HG03442 (cell line): ENCODE data around the gene GRM7.

Experiments used
- ATAC-seq: cut with Tn5 transposase; IDR thresholded peaks from one replicate; pipeline ENCODE4 v1.9.1; 2021; ENCODE audit warnings: mild to moderate bottlenecking, moderate library complexity; ENCODE audit not compliant: unreplicated experiment

The GRM7 gene

GRCh38 chr3:7630925-7631324, 770.0 kb downstream of the GRM7 start:
- ATAC-seq: no peak

DNA sequence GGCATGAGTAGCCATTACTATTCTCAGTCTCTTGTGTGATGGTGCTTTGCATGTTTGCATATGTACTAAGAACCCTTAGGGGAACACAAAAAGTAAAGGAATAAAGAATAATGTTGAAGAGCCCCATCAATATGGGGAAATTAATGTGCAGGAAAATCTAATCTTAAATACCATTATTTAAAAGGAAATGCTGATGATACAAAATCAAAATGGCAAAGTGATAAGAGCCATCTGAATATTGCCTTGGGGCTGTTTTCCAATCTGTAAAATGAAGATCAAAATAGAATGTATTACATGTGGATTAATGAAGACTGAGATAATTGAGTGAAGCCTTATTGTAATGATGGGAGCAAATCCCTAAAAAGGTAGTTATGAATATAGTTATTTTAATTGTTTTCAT, 771.4 kb downstream of the GRM7 start:
- ATAC-seq: no peak

GRCh38 chr3:7637694-7638093, 776.8 kb downstream of the GRM7 start:
- ATAC-seq: no peak

- ATAC-seq: no peak
Observed at GRCh38 chr3:7638103-7638502, 777.2 kb downstream of the GRM7 start.

DNA sequence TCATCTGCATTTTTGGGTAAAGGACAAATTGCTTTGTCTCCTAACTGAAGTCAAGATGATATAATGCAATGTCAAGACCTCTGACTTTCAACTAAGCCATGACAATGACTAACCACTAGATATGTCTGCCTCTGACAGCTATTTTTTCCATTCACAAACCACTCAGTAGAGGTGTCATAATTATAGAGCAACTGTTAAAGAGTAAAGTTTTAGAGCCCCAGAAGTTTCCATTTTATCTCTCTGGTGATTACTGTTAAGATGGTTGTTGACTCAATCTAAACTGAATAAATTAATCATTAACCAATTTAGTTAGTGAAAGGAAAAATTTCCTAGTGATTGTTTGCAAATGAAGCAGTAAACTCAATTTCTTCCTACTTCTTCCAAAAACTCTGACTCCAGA, 779.9 kb downstream of the GRM7 start:
- ATAC-seq: no peak

DNA sequence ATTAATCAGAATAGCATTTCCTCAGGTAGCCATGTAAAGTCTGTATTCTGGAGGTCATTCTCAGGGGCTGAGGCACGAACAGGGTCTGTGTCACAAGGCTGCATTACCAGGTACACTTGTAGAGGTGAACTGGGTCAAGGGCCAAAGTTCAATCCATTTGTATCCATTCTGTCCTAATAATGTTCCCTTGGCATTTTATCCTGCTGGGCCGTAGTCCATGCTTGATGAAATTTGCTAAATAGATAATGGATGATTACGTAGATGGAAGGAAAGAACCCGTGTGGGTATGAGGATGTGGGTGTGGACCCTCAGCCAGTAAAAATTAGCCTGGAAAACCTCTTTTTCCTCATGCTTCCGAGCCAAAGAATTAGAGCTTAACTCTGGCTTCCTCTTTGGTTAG, 785.9 kb downstream of the GRM7 start:
- no peak for ATAC-seq

GRCh38 chr3:7650466-7650865, 789.6 kb downstream of the GRM7 start:
- ATAC-seq: no peak

- no peak for ATAC-seq
Observed at GRCh38 chr3:7651274-7651673, 790.4 kb downstream of the GRM7 start.

GRCh38 chr3:7657214-7658112, 796.5 kb downstream of the GRM7 start:
- no peak for ATAC-seq

DNA sequence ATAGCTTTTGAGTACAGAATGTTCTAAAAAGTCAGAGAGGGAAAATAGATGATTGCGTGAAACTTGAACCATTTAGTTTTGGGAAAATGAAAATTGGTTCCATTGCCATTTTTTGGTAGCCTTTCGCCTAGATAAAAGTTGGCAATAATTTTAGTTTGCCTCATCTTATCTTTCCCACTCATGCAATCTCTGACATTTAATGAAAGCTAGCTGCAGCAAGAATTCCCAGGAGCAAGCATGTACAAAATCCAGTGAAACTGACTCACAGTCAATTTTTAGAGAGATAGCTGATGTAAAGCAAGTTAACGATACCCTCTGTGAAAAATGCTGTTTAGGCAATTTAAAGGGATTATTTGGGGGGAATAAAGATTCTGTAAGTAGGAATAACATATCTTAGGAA, 797.4 kb downstream of the GRM7 start:
- ATAC-seq: no peak

- ATAC-seq: no peak
Observed at GRCh38 chr3:7659079-7659478, 798.2 kb downstream of the GRM7 start.

GRCh38 chr3:7663771-7664170, 802.9 kb downstream of the GRM7 start:
- ATAC-seq: no peak

GRCh38 chr3:7667774-7668173, 806.9 kb downstream of the GRM7 start:
- no peak for ATAC-seq

- no peak for ATAC-seq
Observed at GRCh38 chr3:7669641-7670040, 808.7 kb downstream of the GRM7 start.

- ATAC-seq: no peak
Observed at GRCh38 chr3:7678521-7678920, 817.6 kb downstream of the GRM7 start.

DNA sequence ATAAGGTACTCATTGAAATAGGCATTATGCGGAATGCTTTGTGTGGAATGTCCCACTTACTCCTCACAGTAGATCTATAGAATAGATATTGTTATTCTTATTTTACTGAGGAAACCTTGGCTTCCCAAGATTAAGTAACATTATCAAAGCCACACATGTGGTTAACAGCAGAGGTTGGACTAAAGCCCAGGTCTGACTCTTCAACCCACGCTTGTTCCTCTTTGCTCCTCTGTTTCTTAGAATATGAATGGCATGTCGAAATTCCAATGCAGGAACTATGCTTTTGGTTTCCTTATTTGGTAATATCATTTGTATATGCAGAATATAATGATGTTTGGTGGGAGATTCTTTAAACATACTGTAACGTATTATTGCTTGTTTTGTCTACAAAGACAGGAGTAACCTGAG, 821.9 kb downstream of the GRM7 start:
- no peak for ATAC-seq

DNA sequence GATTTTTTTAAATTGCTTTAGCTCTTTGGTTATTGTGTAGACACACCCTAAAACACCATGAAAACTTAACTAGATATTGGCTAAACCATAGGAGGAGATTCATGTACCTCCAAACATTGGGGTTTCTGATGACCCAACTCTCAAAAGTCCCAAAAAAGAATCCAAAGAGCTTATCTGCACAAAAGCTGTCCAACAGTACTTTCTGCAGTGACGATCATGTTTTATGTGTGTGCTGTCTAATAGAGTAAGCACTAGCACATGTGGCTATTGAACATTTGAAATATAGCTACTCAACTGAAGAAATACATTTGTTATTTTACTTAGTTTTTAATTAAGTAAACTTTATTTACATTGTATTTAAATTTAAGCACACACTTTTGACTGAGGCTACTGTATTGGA, 822.5 kb downstream of the GRM7 start:
- ATAC-seq: no peak

DNA sequence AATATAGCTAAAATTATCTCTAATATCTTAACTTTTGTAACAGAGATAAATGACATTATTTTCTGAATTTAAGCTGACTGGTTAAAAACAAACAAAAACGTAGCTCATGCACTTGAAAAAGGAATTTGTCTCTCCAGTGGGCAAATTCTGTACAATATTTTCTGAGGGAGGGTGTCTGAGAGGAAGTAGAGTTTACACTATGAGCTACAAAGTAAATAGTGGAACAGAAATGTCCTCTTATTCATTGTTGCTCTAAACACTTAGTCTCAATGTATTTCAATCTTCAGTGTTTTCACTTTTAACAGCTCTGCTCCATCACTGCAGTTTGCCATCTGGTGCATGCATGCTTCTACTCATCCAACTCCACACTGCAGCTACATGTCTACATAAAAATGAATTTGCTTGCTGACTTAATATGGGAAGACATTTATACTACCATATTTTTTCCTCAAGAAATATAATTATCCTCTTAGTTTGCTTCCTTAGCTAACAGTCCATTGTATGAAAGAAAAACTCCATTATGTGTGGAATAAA, 823.3 kb downstream of the GRM7 start:
- no peak for ATAC-seq

DNA sequence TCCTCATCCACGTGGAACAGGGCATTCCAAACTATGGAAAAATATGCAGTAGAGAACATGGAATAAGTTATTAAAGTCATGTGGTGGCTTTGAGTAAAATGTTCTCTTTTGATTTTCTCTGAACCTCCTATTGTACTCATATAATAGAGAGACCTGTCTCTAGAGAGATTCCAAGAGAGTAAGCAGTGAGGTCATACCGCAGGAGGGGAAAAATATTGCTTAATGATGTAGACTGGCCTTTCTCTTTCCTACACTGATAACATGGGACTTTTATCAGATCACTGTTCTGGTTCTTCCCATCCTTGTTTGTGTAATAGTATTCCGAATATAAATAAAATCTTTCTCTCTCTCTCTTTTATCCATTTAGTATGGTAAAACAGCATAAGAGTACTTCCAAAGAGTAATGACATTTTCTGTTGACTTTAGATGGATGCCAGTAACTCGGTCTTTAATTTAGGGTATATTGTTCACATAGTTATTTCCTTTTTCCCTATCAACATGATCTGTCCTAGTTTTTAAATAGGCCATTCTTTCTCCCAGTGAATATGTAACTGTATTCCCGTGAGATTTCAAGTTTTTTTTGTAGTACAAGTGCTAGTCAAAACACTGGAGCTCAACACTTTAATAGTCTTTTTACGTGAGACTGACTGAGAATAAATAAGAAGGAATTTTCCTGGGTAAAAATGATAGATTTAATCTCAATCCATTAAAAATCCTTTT, 826.7 kb downstream of the GRM7 start:
- ATAC-seq: no peak

GRCh38 chr3:7692866-7693265, 832.0 kb downstream of the GRM7 start:
- ATAC-seq: no peak

DNA sequence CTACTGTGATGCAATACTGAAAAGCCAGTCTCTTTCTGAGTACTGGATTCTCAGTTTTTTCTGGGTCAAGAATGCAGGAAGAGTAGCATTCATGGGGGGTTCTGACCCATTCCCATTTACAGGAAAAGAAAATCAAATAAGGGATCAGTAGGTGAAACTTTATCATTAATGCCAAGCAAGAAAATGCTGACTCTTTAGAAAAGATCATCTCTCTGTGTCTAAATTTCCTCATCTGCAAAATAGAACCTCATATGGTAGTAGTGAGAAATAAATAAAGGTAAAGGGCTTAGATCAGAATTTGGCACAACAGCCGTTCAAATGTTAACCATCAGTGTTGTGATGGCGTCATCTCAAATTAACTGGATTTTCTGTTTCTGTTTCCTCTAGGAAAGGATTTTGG, 833.1 kb downstream of the GRM7 start:
- ATAC-seq: no peak

GRCh38 chr3:7695049-7695448, 834.1 kb downstream of the GRM7 start:
- ATAC-seq: no peak
